Hematopoietic multipotent progenitor cell treated with erythropoietin and hydrocortisone succinate and interleukin-3 and kit ligand, for 8 days (in vitro differentiated cells): Measurements from ENCODE around the gene IMPG1.

Experiments used
- DNase-seq: peaks from one replicate; pipeline ENCODE4 v3.0.0-alpha.2; 2015

IMPG1 gene

GRCh38 chr6:76072562-76072961 lies at the start of gene IMPG1:
Gene IMPG1, minus strand, starts transcription at chr6:76072662. Its CDS starts 174 bp downstream, at chr6:76072488.
- DNase-seq, result no peak

- no peak for DNase-seq
These were observed 47.8 kb upstream of the IMPG1 start for GRCh38 chr6:76120302-76120701.

GRCh38 chr6:76073281-76073680 lies 819 bp upstream of the IMPG1 start:
- DNase-seq, result no peak

- DNase-seq, result no peak
These were observed 15.0 kb downstream of the IMPG1 start for GRCh38 chr6:76057469-76057868.

GRCh38 chr6:76052314-76052713 lies 20.1 kb downstream of the IMPG1 start:
- DNase-seq, result no peak

- no peak for DNase-seq
These were observed 28.8 kb downstream of the IMPG1 start for GRCh38 chr6:76043690-76044089.

- no peak for DNase-seq
These were observed 36.7 kb downstream of the IMPG1 start for GRCh38 chr6:76035713-76036112.

GRCh38 chr6:76026101-76026500 lies 46.4 kb downstream of the IMPG1 start:
- DNase-seq, result peak; percentile 4

GRCh38 chr6:76014626-76015530 lies 57.6 kb downstream of the IMPG1 start:
- DNase-seq, result no peak

- no peak for DNase-seq
These were observed 68.3 kb downstream of the IMPG1 start for GRCh38 chr6:76004202-76004601.

GRCh38 chr6:76003686-76004085 lies 68.8 kb downstream of the IMPG1 start:
- DNase-seq, result no peak

- DNase-seq, result no peak
These were observed 69.3 kb downstream of the IMPG1 start for GRCh38 chr6:76003113-76003512.

GRCh38 chr6:76000629-76001028 lies 71.8 kb downstream of the IMPG1 start:
- DNase-seq, result no peak

- DNase-seq, result no peak
These were observed 74.8 kb downstream of the IMPG1 start for GRCh38 chr6:75997696-75998095.

- DNase-seq, result no peak
These were observed 79.0 kb downstream of the IMPG1 start for GRCh38 chr6:75993236-75994162.

- DNase-seq, result no peak
These were observed 80.5 kb downstream of the IMPG1 start for GRCh38 chr6:75991941-75992340.

- no peak for DNase-seq
These were observed 85.5 kb downstream of the IMPG1 start for GRCh38 chr6:75986935-75987334.

- DNase-seq, result no peak
These were observed 96.6 kb downstream of the IMPG1 start for GRCh38 chr6:75975904-75976303.

GRCh38 chr6:75970093-75970492 lies 102.4 kb downstream of the IMPG1 start:
- DNase-seq, result no peak

GRCh38 chr6:75968143-75968542 lies 104.3 kb downstream of the IMPG1 start:
- no peak for DNase-seq

GRCh38 chr6:75963569-75963968 lies 108.9 kb downstream of the IMPG1 start:
- no peak for DNase-seq

GRCh38 chr6:75952128-75952527 lies 120.3 kb downstream of the IMPG1 start:
- DNase-seq, result no peak

GRCh38 chr6:75947935-75948334 lies 124.5 kb downstream of the IMPG1 start:
- no peak for DNase-seq
